Left lung (tissue), 10 donors: Measurements from ENCODE around the gene SLAMF7. TPM values are rescaled to one million over a fixed set of nuclear protein-coding genes. Genes with fewer than 3 reads are reported as not detected.

Source experiments
- ATAC-seq: fragments of 200-7000 bp; cut with Tn5 transposase; one replicate; pipeline ENCODE4 v1.9.1; 2020; ENCODE audit warnings: moderate library complexity
- DNase-seq, 4 donors: peaks; one replicate each; pipeline ENCODE4 v3.0.0-alpha.2; 2013 to 2020
- H3K27ac ChIP-seq, 2 donors: fragments of 200-600 bp; sonication (generic) in 1 of 2; one replicate each; pipeline versions ENCODE4 v1.5.0 to v1.8.0; 2020 to 2021
- H3K27me3 ChIP-seq, 2 donors: fragments of 200-600 bp; sonication (generic) in 1 of 2; one replicate each; pipeline versions ENCODE4 v1.5.0 to v1.8.0; 2020 to 2021
- H3K36me3 ChIP-seq, 2 donors: fragments of 200-600 bp; sonication (generic) in 1 of 2; one replicate each; pipeline versions ENCODE4 v1.5.0 to v1.8.0; 2020 to 2021
- H3K4me1 ChIP-seq, 2 donors: fragments of 200-600 bp; one replicate each; pipeline ENCODE4 v1.8.0; 2021
- H3K4me3 ChIP-seq, 2 donors: fragments of 200-600 bp; sonication (generic) in 1 of 2; one replicate each; pipeline versions ENCODE4 v1.5.0 to v1.8.0; 2020 to 2021; ENCODE audit warnings: mild to moderate bottlenecking in 1 of 2
- H3K9me3 ChIP-seq, 2 donors: fragments of 200-600 bp; sonication (generic) in 1 of 2; one replicate each; pipeline versions ENCODE4 v1.5.0 to v1.8.0; 2020 to 2021
- intact Hi-C, 2 donors: fragments of 100-400 bp; cut with DNase I; formaldehyde crosslinking; loops; one replicate each; pipeline versions ENCODE4 v1.11.2 to v1.14.2; 2022
- polyA plus RNA-seq, 6 donors: library from polyadenylated mRNA; unstranded; fragments of 120-200 nt; gene quantifications; one replicate each; pipeline ENCODE4 v1.2.1, GENCODE V29; 2013; ENCODE audit not compliant: insufficient read length in 6 of 6
- total RNA-seq, 2 donors: library from RNA; stranded (reverse); fragmentation: NEBNext Ultra II Directional; extraction: Animal tissue kit (Norgen Biotek cat#: 25700); gene quantifications; one replicate each; pipeline ENCODE4 v1.2.1, GENCODE V29; 2021
- TF ChIP-seq, protein P1 (sequence below), 2 donors: fragments of 200-600 bp; sonication (generic) in 1 of 2; IDR thresholded peaks; one replicate each; pipeline versions ENCODE4 v1.5.0 to v1.8.0; 2021; ENCODE audit warnings: antibody characterized with exemption in 2 of 2
- donor health status: DM: no; HTN: yes; CAD: no.
- donor health status: DM: no; HTN: no; CAD: no.

SLAMF7 gene
- total and polyA plus RNA-seq, 8 donors = 0.77 to 33.8 (median 1.2) TPM

DNA sequence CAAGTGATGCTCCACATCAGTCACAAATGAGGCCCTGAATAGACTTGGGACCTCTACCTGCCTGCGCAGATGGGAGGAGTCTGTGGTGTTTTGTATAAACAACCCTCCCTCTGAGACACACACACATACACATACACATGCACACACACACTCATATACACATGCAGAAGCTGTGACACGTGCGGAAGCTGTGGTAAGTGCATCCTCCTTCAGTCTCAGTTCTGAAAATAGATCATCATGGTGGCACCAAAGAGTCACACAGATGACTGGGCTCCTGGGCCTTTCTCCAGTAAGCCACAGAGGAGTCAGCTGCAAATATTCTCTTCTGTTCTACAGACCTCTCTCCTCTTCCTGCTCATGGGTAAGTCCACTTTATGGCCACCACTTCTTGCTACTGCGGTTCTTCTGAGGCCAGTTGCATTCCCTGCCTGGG, 56.9 kb downstream of the SLAMF7 start, which contains the start of gene LY9:
Gene LY9 (plus strand): TSS at position 224 of the 433 bp plus-strand sequence. CDS start 14 bp downstream, at position 238.
- TF ChIP-seq, protein P1, sequence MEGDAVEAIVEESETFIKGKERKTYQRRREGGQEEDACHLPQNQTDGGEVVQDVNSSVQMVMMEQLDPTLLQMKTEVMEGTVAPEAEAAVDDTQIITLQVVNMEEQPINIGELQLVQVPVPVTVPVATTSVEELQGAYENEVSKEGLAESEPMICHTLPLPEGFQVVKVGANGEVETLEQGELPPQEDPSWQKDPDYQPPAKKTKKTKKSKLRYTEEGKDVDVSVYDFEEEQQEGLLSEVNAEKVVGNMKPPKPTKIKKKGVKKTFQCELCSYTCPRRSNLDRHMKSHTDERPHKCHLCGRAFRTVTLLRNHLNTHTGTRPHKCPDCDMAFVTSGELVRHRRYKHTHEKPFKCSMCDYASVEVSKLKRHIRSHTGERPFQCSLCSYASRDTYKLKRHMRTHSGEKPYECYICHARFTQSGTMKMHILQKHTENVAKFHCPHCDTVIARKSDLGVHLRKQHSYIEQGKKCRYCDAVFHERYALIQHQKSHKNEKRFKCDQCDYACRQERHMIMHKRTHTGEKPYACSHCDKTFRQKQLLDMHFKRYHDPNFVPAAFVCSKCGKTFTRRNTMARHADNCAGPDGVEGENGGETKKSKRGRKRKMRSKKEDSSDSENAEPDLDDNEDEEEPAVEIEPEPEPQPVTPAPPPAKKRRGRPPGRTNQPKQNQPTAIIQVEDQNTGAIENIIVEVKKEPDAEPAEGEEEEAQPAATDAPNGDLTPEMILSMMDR (IDR thresholded peaks at IDR 0.05) = no peak
- Histone ChIP-seq H3K9me3 (no peaks in the 10 kb centered on the region), H3K4me1 (no peaks in the 10 kb centered on the region), H3K4me3 (peak within 1 kb of the TSS in 1 of 2 donors; percentile 16), H3K27ac (no peak within 1 kb of the TSS), H3K36me3 (no peaks in the 10 kb centered on the region), H3K27me3 (no peaks in the 10 kb centered on the region)
- no peak for DNase-seq
- ATAC-seq = peak; percentile 66
- intact Hi-C loops = no loop called here

DNA sequence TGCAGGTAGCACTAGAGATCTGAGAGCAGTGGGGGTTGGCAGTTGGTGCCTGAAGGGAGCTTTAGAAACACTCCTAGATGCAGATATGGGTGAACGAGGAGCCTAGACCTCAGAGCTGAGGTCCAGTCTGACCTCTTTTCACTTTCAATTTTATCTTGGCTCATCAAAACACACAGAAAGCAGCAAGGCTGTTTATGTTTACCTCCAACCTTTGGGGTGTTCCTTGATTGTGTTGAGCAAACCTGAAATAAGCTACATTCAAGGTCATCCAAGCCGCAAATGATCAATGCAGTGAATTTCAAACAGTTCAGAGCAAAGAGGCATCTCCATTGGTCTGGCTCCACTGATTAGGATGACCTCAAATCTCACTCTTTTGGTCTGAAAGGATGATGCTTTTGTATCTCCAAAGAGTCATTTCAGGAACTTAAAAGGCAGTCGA, 58.2 kb downstream of the SLAMF7 start:
- Histone ChIP-seq H3K9me3 (no peaks in the 10 kb centered on the region), H3K27ac (no peak overlapping the region), H3K36me3 (no peaks in the 10 kb centered on the region), H3K4me1 (no peaks in the 10 kb centered on the region), H3K4me3 (peak overlapping the region in 1 of 2 donors; percentile 16), H3K27me3 (no peaks in the 10 kb centered on the region)
- TF ChIP-seq, protein P1 (IDR thresholded peaks at IDR 0.05) = no peak
- no peak for DNase-seq
- intact Hi-C loops = no loop called here
- no peak for ATAC-seq

DNA sequence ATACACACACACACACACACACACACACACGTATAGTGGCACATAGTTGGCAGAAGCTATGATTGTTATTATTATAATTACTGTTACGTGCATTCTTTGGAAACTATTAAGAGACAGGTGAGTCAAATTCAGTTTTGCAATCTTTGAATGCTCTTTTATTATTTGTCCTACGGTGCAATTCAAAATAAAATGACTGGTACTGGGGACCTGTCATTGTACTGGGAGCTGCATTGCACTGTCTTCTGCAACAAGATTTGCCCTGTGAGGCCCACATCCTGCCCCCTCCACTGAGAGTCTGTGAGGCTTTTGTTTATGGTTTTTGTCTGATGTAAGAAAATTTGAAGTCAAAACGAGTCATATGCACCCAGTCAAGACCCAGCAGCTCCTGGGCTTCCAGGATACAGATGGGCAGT, 58.8 kb downstream of the SLAMF7 start:
- DNase-seq = no peak
- Histone ChIP-seq H3K4me3 (no peak overlapping the region), H3K27me3 (no peaks in the 10 kb centered on the region), H3K4me1 (no peaks in the 10 kb centered on the region), H3K9me3 (no peaks in the 10 kb centered on the region), H3K27ac (no peak overlapping the region), H3K36me3 (no peaks in the 10 kb centered on the region)
- intact Hi-C loops = no loop called here
- ATAC-seq = no peak
- TF ChIP-seq, protein P1 (IDR thresholded peaks at IDR 0.05) = no peak

DNA sequence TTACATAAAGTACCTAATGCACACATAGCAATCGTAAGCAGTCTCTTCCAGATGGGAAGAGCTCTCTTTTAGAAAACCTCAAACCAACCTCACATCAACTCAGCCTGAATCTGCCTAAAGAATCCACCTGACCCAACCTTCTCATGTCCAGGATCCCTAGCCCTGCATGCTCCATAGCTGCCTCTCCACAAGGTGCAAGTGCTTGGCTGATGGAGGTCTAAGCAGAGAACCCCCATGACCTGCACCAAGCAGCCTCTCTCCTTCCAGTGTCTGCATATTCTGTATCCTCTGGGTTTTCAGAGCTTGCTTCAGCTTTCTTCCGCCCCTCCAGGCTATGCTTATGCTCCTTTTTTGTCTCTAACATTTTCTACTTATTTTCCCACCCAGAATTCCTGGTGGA, 59.4 kb downstream of the SLAMF7 start:
- Histone ChIP-seq H3K4me3 (no peak overlapping the region), H3K9me3 (no peaks in the 10 kb centered on the region), H3K27ac (no peak overlapping the region), H3K4me1 (no peaks in the 10 kb centered on the region), H3K36me3 (no peaks in the 10 kb centered on the region), H3K27me3 (no peaks in the 10 kb centered on the region)
- TF ChIP-seq, protein P1 (IDR thresholded peaks at IDR 0.05) = no peak
- intact Hi-C loops = no loop called here
- ATAC-seq (no peak), DNase-seq (no peak)

DNA sequence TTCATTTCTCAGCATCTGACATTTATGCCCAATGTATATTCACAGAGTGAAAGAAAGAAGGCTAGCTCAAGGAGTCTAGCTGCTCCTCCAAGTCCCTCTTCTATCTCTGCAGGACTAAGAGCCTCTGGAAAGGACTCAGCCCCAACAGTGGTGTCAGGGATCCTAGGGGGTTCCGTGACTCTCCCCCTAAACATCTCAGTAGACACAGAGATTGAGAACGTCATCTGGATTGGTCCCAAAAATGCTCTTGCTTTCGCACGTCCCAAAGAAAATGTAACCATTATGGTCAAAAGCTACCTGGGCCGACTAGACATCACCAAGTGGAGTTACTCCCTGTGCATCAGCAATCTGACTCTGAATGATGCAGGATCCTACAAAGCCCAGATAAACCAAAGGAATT, 60.6 kb downstream of the SLAMF7 start:
- Histone ChIP-seq H3K4me3 (no peak overlapping the region), H3K27ac (no peak overlapping the region), H3K36me3 (no peaks in the 10 kb centered on the region), H3K27me3 (no peaks in the 10 kb centered on the region), H3K4me1 (no peaks in the 10 kb centered on the region), H3K9me3 (no peaks in the 10 kb centered on the region)
- TF ChIP-seq, protein P1 (IDR thresholded peaks at IDR 0.05) = no peak
- no peak for DNase-seq
- ATAC-seq = no peak
- intact Hi-C loops = no loop called here
